ENCODE measurements around the gene TTLL7. TPM values are rescaled to one million over a fixed set of nuclear protein-coding genes. Genes with fewer than 3 reads are reported as not detected.
A peak's percentile ranks its signal among the peaks of the same experiment; 100 is the strongest.

TTLL7 gene
- total and polyA plus RNA-seq, 9 of the 15 experiments (the other 6 are each of a cell fraction or from before 2014, with no cell fraction given): 0.63 to 2.6 (median 1.7) TPM

GRCh38 chr1:83959824-83960498, 39.0 kb downstream of the TTLL7 start (continued):
- TF ChIP-seq PBX2 (CRISPR knock-in tag; IDR thresholded peaks at IDR 0.05; ENCODE audit: low read depth) (no peak), PBX2 (tag; conservative IDR thresholded peaks at IDR 0.05; ENCODE audit: low read depth) (0 out of 2 replicates have a peak, but pooled peaks have one; percentile 21), DNMT1 (IDR thresholded peaks at IDR 0.05) (no peak), NEUROD1 (IDR thresholded peaks at IDR 0.05; ENCODE audit: borderline replicate concordance, low read depth, low read length, partially characterized antibody) (no peak), NR3C1 (CRISPR knock-in tag; IDR thresholded peaks at IDR 0.05) (no peak), CEBPB (tag; IDR thresholded peaks at IDR 0.05) (peak; percentile 77), KAT2B (IDR thresholded peaks at IDR 0.05; ENCODE audit: low read depth, low read length) (no peak), MAFG (tag; conservative IDR thresholded peaks at IDR 0.05) (peak; percentile 30; the same call in 1 of the 2 replicates)

GRCh38 chr1:83958704-83959103, 40.2 kb downstream of the TTLL7 start:
- H2AFZ ChIP-seq (ENCODE audit: low read depth, low read length): no peak overlapping the region
- in situ Hi-C loops (cut with MboI): no loop called here

More at GRCh38 chr1:83958704-83959103, 40.2 kb downstream of the TTLL7 start:
- POLR2A ChIA-PET: no interaction called here
- Histone ChIP-seq H3K4me1 (replicated peaks in 1 of 2; ENCODE audit: control insufficient read depth in 2 of 2, insufficient read depth in 2 of 2, low read length in 2 of 2) (no peaks in the 10 kb centered on the region), H3K79me2 (ENCODE audit: control insufficient read depth, insufficient read depth, low read length) (no peaks in the 10 kb centered on the region), H3K27ac (ENCODE audit: extremely low read depth, low read depth, low read length) (no peak overlapping the region), H3K9me1 (ENCODE audit: control insufficient read depth, insufficient read depth, low read length) (no peaks in the 10 kb centered on the region), H3K27me3 (ENCODE audit: control insufficient read depth in 2 of 2, insufficient read depth in 2 of 2, low read length in 2 of 2) (no peaks in the 10 kb centered on the region), H3K9me3 (replicated peaks; ENCODE audit: control insufficient read depth, insufficient read depth, low read depth, low read length) (no peaks in the 10 kb centered on the region), H3K9ac (ENCODE audit: insufficient read depth in 1 of 2, low read depth in 2 of 2, low read length in 2 of 2) (no peak overlapping the region), H3K4me3 (no peak overlapping the region), H3K4me2 (ENCODE audit: insufficient read depth, low read length) (no peak overlapping the region), H3K36me3 (ENCODE audit: control insufficient read depth, insufficient read depth, low read length) (no peaks in the 10 kb centered on the region), H4K20me1 (replicated peaks; ENCODE audit: control insufficient read depth, insufficient read depth, low read length) (no peaks in the 10 kb centered on the region)
- intact Hi-C loops (cut with micrococcal nuclease): no loop called here
- BruUV-seq (replicated peaks): no TSS peak
- ATAC-seq (no peak), FAIRE-seq (no peak), DNase-seq (ENCODE audit: extremely low read depth in 1 of 4, low spot score in 3 of 4) (no peak)
- TF ChIP-seq PREB (CRISPR knock-in tag; IDR thresholded peaks at IDR 0.05): no peak
- TF ChIP-seq YY1 (IDR thresholded peaks at IDR 0.05; ENCODE audit: borderline replicate concordance in 1 of 3, control insufficient read depth in 1 of 3, extremely low read depth in 1 of 3, insufficient read depth in 3 of 3, insufficient read length in 1 of 3, insufficient replicate concordance in 2 of 3, low read depth in 1 of 3, low read length in 2 of 3): no peak
- CTCF ChIA-PET (ENCODE audit: low intra/inter-chr PET ratio): no interaction called here
